Measurements from ENCODE around the gene ETS1.

The ETS1 gene

GRCh38 chr11:128594226-128594625, 6.9 kb upstream of the ETS1 start:
- DNase-seq (ENCODE audit: low read depth), result no peak

- DNase-seq (ENCODE audit: low read depth), result no peak
Measured at GRCh38 chr11:128593281-128593680, 5.9 kb upstream of the ETS1 start.

GRCh38 chr11:128592454-128592853, 5.1 kb upstream of the ETS1 start:
- DNase-seq (ENCODE audit: low read depth), result no peak

- no peak for DNase-seq (ENCODE audit: low read depth)
Measured at GRCh38 chr11:128590587-128590986, 3.2 kb upstream of the ETS1 start.

- no peak for DNase-seq (ENCODE audit: low read depth)
Measured at GRCh38 chr11:128589998-128590397, 2.6 kb upstream of the ETS1 start.

- DNase-seq (ENCODE audit: low read depth), result no peak
Measured at GRCh38 chr11:128588093-128588492, 735 bp upstream of the ETS1 start.

GRCh38 chr11:128586689-128587088, 669 bp downstream of the ETS1 start:
- no peak for DNase-seq (ENCODE audit: low read depth)

GRCh38 chr11:128585498-128586238, 1.7 kb downstream of the ETS1 start:
- DNase-seq (ENCODE audit: low read depth), result no peak

GRCh38 chr11:128584253-128584652, 3.1 kb downstream of the ETS1 start:
- no peak for DNase-seq (ENCODE audit: low read depth)

GRCh38 chr11:128582496-128583366, 4.6 kb downstream of the ETS1 start:
- no peak for DNase-seq (ENCODE audit: low read depth)

- no peak for DNase-seq (ENCODE audit: low read depth)
Measured at GRCh38 chr11:128581561-128582272, 5.6 kb downstream of the ETS1 start.

GRCh38 chr11:128580612-128581011, 6.7 kb downstream of the ETS1 start:
- no peak for DNase-seq (ENCODE audit: low read depth)

- DNase-seq (ENCODE audit: low read depth), result no peak
Measured at GRCh38 chr11:128579798-128580504, 7.4 kb downstream of the ETS1 start.

- no peak for DNase-seq (ENCODE audit: low read depth)
Measured at GRCh38 chr11:128576555-128576954, 10.8 kb downstream of the ETS1 start.

GRCh38 chr11:128575961-128576350, 11.4 kb downstream of the ETS1 start:
- DNase-seq (ENCODE audit: low read depth), result no peak

GRCh38 chr11:128575174-128575960, 12.0 kb downstream of the ETS1 start:
- DNase-seq (ENCODE audit: low read depth), result no peak

GRCh38 chr11:128574576-128575011, 12.8 kb downstream of the ETS1 start:
- DNase-seq (ENCODE audit: low read depth), result no peak

GRCh38 chr11:128573638-128574037, 13.7 kb downstream of the ETS1 start:
- DNase-seq (ENCODE audit: low read depth), result no peak

- DNase-seq (ENCODE audit: low read depth), result no peak
Measured at GRCh38 chr11:128572965-128573364, 14.4 kb downstream of the ETS1 start.

GRCh38 chr11:128570632-128571031, 16.7 kb downstream of the ETS1 start:
- DNase-seq (ENCODE audit: low read depth), result no peak

- DNase-seq (ENCODE audit: low read depth), result no peak
Measured at GRCh38 chr11:128569291-128569690, 18.1 kb downstream of the ETS1 start.
